Measurements from ENCODE around the gene SMAD5.

SMAD5 gene

DNA sequence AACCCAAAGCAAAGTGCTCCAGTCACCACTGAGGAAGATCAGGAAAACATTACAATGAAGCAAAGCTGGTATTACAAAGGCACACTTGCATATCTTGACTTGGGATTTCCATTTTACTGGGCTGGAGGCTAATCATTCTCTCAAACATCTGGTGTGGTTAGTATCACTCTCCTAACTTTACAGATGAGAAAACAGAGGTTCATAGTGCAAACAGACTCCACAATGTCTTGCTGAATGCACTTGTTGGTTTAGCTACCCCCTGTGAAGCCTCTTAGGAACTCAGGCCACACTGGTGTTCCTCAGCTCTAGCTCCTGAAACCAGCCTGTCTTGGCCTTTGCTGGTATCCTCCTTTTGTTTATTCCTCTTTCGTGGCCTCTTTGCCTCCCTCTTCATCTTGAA, 29.5 kb upstream of the SMAD5 start:
- no peak overlapping the region for H3K27ac ChIP-seq (ENCODE audit: low read depth, low read length)
- H3K9ac ChIP-seq (ENCODE audit: low read length): no peak overlapping the region
- H3K36me3 ChIP-seq (ENCODE audit: control insufficient read depth, insufficient read depth, low read length): no peaks in the 10 kb centered on the region
- H3K4me3 ChIP-seq (ENCODE audit: low read length): no peak overlapping the region
- no peaks in the 10 kb centered on the region for H3K27me3 ChIP-seq (ENCODE audit: control insufficient read depth, insufficient read depth, low read length)
- H3K4me1 ChIP-seq (ENCODE audit: control insufficient read depth, insufficient read depth, low read length): no peaks in the 10 kb centered on the region

DNA sequence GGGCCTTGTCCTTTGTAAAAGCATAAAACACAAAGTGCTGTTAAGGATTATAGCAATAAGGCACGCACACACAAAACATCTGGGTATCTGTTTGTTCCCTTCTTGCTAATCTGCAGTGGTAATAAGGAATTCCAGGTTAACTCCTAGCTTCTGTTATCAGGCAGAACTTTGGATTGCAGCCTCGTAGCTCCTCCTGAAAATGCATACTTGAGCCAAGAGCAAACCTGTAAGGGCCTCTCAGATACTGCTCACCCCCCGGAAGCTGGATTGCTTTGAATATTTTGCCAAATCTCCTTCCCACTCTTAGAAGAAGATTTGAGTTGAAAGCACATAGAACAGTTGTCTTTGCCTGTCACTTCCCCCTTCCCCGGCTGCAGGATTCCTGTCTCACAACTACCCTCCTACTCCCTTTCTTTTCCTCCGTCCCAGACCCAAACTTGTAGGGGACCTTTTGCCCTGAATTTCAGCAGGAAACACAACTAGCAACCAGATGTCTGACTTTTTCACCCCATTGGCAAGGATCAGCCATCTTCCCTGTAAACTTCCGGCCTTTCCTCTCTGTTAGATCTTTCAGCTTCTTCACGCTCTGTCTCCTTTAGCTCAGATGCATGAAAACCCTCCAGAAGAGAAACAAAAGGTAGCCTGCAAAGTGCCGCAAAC, 28.2 kb upstream of the SMAD5 start:
- Histone ChIP-seq H3K27ac (ENCODE audit: low read depth, low read length) (no peak overlapping the region), H3K9ac (ENCODE audit: low read length) (no peak overlapping the region), H3K4me3 (ENCODE audit: low read length) (no peak overlapping the region), H3K27me3 (ENCODE audit: control insufficient read depth, insufficient read depth, low read length) (no peaks in the 10 kb centered on the region), H3K36me3 (ENCODE audit: control insufficient read depth, insufficient read depth, low read length) (no peaks in the 10 kb centered on the region), H3K4me1 (ENCODE audit: control insufficient read depth, insufficient read depth, low read length) (no peaks in the 10 kb centered on the region)

DNA sequence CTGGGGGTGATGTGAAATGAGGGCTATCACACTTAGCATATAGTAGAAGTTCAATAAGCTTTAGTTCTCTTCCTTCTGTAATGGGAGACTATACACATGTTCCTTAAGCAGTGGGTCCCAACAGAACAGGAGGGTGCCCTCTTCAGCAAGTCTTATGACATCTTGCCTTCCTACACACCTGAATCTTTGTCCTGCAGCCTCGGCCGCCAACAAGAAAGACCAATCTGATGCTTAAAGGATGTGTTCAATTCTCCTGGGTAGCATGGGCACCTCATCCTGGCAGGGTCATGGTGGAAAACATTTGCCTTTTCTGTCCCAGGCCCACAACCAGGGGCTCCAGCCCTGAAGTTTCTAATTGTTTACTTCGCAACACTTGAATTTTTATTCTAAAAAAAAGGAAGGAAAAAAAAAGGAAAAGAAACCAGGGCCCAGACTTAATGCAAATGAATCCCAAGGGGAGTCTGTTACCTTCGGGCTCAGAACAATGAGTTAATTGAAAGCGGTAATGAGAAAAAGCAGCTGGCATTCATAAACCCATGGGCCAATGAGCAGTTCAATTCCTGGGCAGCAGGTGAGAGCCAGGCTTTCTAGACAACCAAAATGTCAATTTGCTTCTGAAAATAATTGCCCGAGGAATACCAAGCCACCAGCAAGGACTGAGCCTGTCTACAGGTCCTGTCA, 26.2 kb upstream of the SMAD5 start:
- no peak overlapping the region for H3K27ac ChIP-seq (ENCODE audit: low read depth, low read length)
- H3K9ac ChIP-seq (ENCODE audit: low read length): no peak overlapping the region
- no peak overlapping the region for H3K4me3 ChIP-seq (ENCODE audit: low read length)
- no peaks in the 10 kb centered on the region for H3K4me1 ChIP-seq (ENCODE audit: control insufficient read depth, insufficient read depth, low read length)
- no peaks in the 10 kb centered on the region for H3K27me3 ChIP-seq (ENCODE audit: control insufficient read depth, insufficient read depth, low read length)
- no peaks in the 10 kb centered on the region for H3K36me3 ChIP-seq (ENCODE audit: control insufficient read depth, insufficient read depth, low read length)

DNA sequence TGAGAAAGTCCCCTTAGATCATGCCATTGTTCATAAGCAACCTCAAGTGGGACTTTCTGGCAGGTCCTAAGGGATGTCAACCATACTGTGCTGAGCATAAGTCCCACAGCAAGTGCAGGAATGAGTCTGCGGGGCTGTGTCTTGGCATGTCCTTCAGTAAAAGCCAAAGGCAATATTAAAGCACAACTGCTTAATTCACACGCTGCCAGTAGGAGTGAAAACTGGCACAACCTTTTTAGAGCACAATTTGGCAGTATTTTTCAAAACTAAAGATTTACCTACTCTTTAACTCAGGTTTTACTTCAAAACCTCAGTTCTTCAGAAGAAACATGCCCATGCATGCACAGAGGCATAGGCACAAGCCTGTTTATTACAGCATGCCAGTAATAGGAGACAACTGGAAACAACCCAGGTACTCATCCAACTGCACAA, 24.4 kb upstream of the SMAD5 start:
- Histone ChIP-seq H3K9ac (ENCODE audit: low read length) (no peak overlapping the region), H3K27me3 (ENCODE audit: control insufficient read depth, insufficient read depth, low read length) (no peaks in the 10 kb centered on the region), H3K4me1 (ENCODE audit: control insufficient read depth, insufficient read depth, low read length) (no peaks in the 10 kb centered on the region), H3K4me3 (ENCODE audit: low read length) (no peak overlapping the region), H3K36me3 (ENCODE audit: control insufficient read depth, insufficient read depth, low read length) (no peaks in the 10 kb centered on the region), H3K27ac (ENCODE audit: low read depth, low read length) (no peak overlapping the region)

DNA sequence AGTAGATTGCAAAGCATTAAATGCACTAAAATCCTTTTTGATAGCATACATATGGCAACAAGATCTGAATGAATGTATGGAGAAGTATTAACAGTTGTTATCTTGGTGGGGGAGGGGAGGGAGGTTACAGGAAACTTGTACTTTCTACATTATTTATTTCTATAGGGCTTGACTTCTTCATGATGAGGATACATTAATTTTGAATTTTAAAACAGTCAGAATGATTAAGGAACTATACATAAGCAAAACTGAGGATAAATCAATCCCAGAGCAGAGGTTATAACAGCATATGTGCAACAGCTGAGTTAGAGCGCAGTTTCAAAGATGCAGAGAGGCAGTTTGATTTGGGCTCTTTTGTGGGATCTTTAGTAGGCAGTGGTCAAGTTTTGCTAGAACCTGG, 23.9 kb upstream of the SMAD5 start:
- Histone ChIP-seq H3K4me1 (ENCODE audit: control insufficient read depth, insufficient read depth, low read length) (no peaks in the 10 kb centered on the region), H3K4me3 (ENCODE audit: low read length) (no peak overlapping the region), H3K27ac (ENCODE audit: low read depth, low read length) (no peak overlapping the region), H3K9ac (ENCODE audit: low read length) (no peak overlapping the region), H3K36me3 (ENCODE audit: control insufficient read depth, insufficient read depth, low read length) (no peaks in the 10 kb centered on the region), H3K27me3 (ENCODE audit: control insufficient read depth, insufficient read depth, low read length) (no peaks in the 10 kb centered on the region)

DNA sequence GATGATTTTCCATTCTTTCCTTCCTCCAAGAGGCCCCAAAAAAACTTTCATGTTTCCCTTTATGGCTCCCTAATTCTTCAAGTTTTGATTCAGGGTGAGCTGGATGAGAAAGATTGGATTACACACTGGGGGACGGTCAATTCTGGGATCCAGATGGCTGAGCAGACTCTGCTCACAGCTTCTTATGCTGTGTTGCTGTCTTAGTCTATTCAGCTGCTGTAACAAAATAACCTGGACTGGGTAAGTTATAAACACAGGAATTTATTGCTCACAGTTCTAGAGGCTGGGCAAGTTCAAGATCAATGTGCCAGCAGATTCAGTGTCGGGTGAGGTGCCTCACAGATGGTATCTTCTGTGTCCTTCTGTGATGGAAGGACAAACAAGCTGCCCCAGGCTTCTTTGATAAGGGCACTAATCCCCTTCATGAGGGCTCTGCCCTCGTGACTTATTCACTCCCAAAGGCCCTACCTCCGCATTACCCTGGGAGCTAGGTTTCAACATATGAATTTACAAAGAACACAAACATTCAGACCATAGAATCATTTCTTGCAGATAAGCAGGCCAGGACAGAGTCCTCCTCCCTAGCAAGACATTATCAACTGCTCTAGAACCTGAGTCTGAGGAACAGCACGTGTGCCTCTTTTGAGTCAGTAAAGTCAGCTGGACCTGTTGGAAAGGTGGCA, 23.1 kb upstream of the SMAD5 start:
- Histone ChIP-seq H3K27ac (ENCODE audit: low read depth, low read length) (no peak overlapping the region), H3K36me3 (ENCODE audit: control insufficient read depth, insufficient read depth, low read length) (no peaks in the 10 kb centered on the region), H3K27me3 (ENCODE audit: control insufficient read depth, insufficient read depth, low read length) (no peaks in the 10 kb centered on the region), H3K4me3 (ENCODE audit: low read length) (no peak overlapping the region), H3K9ac (ENCODE audit: low read length) (no peak overlapping the region), H3K4me1 (ENCODE audit: control insufficient read depth, insufficient read depth, low read length) (no peaks in the 10 kb centered on the region)

DNA sequence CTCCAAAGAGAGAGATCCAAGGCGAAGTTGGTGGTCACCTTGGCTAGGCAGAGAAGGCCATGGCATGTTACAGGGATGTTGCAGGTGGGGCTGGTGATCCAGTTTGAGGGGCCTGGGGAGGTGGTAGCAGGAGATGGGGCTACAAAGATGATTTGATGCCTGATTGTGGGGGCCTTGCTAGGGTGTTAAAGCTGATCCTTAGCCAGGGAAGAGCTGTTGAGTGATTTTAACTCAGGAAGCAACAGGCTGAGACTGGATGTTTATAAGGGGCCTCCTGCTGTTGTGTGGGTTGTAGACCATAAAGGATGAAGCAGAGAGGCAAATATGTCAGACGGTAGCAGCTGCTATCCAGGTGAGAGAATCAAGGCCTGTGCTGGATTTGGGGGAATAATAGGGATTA, 19.0 kb upstream of the SMAD5 start:
- no peaks in the 10 kb centered on the region for H3K4me1 ChIP-seq (ENCODE audit: control insufficient read depth, insufficient read depth, low read length)
- no peak overlapping the region for H3K9ac ChIP-seq (ENCODE audit: low read length)
- H3K27me3 ChIP-seq (ENCODE audit: control insufficient read depth, insufficient read depth, low read length): no peaks in the 10 kb centered on the region
- H3K4me3 ChIP-seq (ENCODE audit: low read length): no peak overlapping the region
- H3K27ac ChIP-seq (ENCODE audit: low read depth, low read length): no peak overlapping the region
- no peaks in the 10 kb centered on the region for H3K36me3 ChIP-seq (ENCODE audit: control insufficient read depth, insufficient read depth, low read length)

DNA sequence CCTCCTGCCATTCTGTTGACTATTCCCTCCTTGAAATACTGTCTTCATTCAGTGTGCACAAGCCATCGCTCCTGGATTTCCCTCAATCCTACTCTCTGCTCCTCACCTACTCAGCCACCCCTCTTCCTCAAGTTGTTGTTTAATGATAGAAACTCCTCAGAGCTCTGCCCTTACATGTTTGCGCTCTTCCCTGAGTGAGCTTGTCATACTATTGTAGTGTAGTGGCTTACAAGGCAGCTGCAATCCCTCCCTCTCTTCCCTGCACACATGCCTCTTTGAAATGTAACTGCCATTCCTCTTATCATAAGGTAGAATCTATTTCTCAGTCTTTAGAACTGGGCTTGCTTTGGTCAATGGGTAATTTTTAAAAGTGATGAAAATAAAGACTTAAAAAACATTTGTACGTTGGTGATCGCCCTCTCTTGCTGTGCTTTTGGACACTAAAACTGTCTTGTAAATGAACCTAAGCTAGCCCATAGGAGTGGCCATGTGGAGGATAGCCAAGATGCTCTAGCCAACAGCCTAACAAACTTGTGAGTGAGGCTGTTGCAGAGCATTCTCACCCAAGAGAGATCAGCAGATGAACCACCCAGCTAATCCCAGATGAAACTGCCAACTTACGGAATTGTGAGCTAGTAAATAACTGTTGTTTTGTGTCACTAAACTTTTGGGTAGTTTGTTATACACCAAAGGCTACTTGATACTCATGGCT, 18.1 kb upstream of the SMAD5 start:
- Histone ChIP-seq H3K9ac (ENCODE audit: low read length) (no peak overlapping the region), H3K4me1 (ENCODE audit: control insufficient read depth, insufficient read depth, low read length) (no peaks in the 10 kb centered on the region), H3K4me3 (ENCODE audit: low read length) (no peak overlapping the region), H3K27me3 (ENCODE audit: control insufficient read depth, insufficient read depth, low read length) (no peaks in the 10 kb centered on the region), H3K36me3 (ENCODE audit: control insufficient read depth, insufficient read depth, low read length) (no peaks in the 10 kb centered on the region), H3K27ac (ENCODE audit: low read depth, low read length) (no peak overlapping the region)

DNA sequence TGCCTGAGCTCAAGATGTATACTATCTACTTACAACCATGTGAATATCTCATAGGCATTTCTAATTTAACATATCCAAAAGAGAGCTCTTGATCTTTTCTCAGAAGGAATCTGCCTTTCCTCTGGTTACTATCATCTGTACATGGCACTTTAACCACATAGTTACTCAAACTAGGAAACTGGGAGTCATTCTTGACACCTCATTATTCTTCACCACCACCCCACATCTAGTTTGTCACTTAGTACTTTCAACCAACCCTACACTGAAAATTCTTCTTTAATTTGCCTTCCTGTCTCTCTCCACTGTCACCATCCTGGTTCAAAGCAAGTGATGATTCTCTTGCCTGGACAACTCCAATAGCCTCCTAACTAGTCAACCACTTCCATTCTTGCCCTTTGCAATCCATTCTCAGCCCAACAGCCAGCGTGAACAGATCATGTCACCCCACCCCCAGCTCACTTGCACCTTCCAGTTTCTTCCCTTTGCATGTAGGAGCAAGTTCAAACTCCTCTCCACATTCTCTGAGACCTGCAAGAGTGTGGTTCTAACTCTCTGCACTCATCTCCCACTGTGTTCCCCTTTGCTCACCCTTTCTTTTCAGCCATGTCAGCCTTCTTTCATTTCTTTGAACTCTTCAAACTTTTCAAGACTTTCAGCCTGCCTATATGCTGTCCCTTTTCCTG, 17.3 kb upstream of the SMAD5 start:
- H3K4me1 ChIP-seq (ENCODE audit: control insufficient read depth, insufficient read depth, low read length): no peaks in the 10 kb centered on the region
- H3K27ac ChIP-seq (ENCODE audit: low read depth, low read length): no peak overlapping the region
- H3K36me3 ChIP-seq (ENCODE audit: control insufficient read depth, insufficient read depth, low read length): no peaks in the 10 kb centered on the region
- no peak overlapping the region for H3K9ac ChIP-seq (ENCODE audit: low read length)
- H3K27me3 ChIP-seq (ENCODE audit: control insufficient read depth, insufficient read depth, low read length): no peaks in the 10 kb centered on the region
- no peak overlapping the region for H3K4me3 ChIP-seq (ENCODE audit: low read length)

DNA sequence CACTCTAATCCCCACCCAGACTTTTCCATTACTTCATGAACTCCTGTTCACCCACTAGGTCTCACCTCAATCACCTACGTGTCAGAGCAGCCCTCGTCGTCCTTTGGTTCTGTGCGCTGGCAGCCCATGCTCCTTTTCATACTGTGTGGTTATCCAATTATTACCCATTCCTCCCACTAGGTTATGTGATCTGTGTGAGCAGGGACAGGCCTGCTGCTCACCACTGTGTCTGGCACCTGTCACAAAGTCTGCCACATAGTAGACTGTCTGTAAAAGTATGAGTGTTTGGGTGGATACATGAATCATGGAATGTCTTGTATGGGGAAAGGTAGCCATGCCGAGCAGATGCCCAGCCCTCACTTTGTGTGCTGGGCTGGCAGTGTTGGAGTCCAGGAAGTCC, 12.1 kb upstream of the SMAD5 start:
- Histone ChIP-seq H3K9ac (ENCODE audit: low read length) (no peak overlapping the region), H3K4me1 (ENCODE audit: control insufficient read depth, insufficient read depth, low read length) (no peaks in the 10 kb centered on the region), H3K27ac (ENCODE audit: low read depth, low read length) (no peak overlapping the region), H3K27me3 (ENCODE audit: control insufficient read depth, insufficient read depth, low read length) (no peaks in the 10 kb centered on the region), H3K4me3 (ENCODE audit: low read length) (no peak overlapping the region), H3K36me3 (ENCODE audit: control insufficient read depth, insufficient read depth, low read length) (no peaks in the 10 kb centered on the region)

DNA sequence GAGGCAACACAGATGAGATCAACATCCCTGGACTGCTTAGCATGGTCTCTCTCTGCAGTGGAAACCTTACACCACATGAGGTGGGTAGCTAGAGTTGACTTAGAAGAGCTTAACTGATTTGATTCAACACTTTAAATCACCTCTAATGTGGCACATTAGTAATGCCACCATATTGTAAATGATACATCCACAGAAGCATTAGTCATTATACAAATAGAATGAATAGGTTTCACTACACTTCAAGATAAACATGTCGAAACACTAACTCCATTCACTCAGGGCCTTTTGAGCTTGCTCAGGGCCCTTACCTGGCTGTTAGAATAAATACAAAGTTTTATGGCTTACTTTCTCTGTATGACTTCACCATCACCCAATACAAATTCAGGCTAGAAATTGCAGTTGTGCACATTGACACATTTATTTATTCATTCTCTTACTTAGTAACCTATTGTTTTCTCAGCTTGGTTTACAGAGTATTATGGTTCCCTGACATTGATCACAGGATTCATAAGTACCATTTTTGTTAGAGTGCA, 9.3 kb upstream of the SMAD5 start:
- no peak overlapping the region for H3K27ac ChIP-seq (ENCODE audit: low read depth, low read length)
- H3K27me3 ChIP-seq (ENCODE audit: control insufficient read depth, insufficient read depth, low read length): no peaks in the 10 kb centered on the region
- no peaks in the 10 kb centered on the region for H3K36me3 ChIP-seq (ENCODE audit: control insufficient read depth, insufficient read depth, low read length)
- H3K4me3 ChIP-seq (ENCODE audit: low read length): no peak overlapping the region
- no peak overlapping the region for H3K9ac ChIP-seq (ENCODE audit: low read length)
- no peaks in the 10 kb centered on the region for H3K4me1 ChIP-seq (ENCODE audit: control insufficient read depth, insufficient read depth, low read length)

DNA sequence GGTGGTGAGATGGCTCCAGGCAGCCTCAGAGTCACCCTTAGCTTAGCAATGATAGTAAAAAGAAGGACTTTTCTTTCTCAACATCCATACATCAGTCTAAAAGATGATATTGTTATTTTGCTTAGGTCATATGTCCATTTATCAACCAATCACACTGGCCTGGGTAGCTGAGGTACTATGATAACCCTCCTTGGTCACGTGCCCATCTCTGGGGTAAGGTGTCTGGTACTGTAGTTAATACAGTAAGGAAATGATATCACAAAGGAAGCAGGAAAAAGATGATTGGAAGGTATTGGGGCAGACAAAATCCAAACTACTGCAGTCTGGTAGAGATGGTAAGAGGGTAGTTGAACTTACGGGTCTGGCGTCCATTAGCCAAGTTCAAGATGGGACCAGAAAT, 5.1 kb upstream of the SMAD5 start:
- Histone ChIP-seq H3K27ac (ENCODE audit: low read depth, low read length) (no peak overlapping the region), H3K4me3 (ENCODE audit: low read length) (no peak overlapping the region)

More for the DNA sequence above, 5.1 kb upstream of the SMAD5 start:
- no peaks in the 10 kb centered on the region for H3K27me3 ChIP-seq (ENCODE audit: control insufficient read depth, insufficient read depth, low read length)
- no peak overlapping the region for H3K9ac ChIP-seq (ENCODE audit: low read length)
- no peaks in the 10 kb centered on the region for H3K36me3 ChIP-seq (ENCODE audit: control insufficient read depth, insufficient read depth, low read length)
- H3K4me1 ChIP-seq (ENCODE audit: control insufficient read depth, insufficient read depth, low read length): peaks cover 11% of the 10 kb centered on the region
